Activated naive CD4-positive, alpha-beta T cell (primary cell): ENCODE results near the gene TRH.
"Not testable (repeated sequence)": the region's sequence is repeated elsewhere in the genome, so short reads cannot be mapped to it uniquely, and the experiment has no call there.

Experiments
- DNase-seq, 4 experiments: peaks; one replicate each; lab custom pipeline; 2025; lab: John Stamatoyannopoulos, UW

TRH gene

GRCh38 chr3:130010556-130010955, 36.0 kb downstream of the TRH start:
- DNase-seq: no peak

- DNase-seq: not testable (repeated sequence)
These were observed 37.6 kb downstream of the TRH start for GRCh38 chr3:130012108-130012507.

- not testable (repeated sequence) for DNase-seq
These were observed 38.7 kb downstream of the TRH start for GRCh38 chr3:130013246-130013645.

GRCh38 chr3:130014526-130014925, 40.0 kb downstream of the TRH start:
- no peak for DNase-seq

- not testable (repeated sequence) for DNase-seq
These were observed 43.1 kb downstream of the TRH start for GRCh38 chr3:130017661-130018060.

- not testable (repeated sequence) for DNase-seq
These were observed 51.8 kb downstream of the TRH start for GRCh38 chr3:130026146-130026829.

- not testable (repeated sequence) for DNase-seq
These were observed 52.9 kb downstream of the TRH start for GRCh38 chr3:130027437-130027836.
